Left kidney (tissue), 8 donors: Measurements from ENCODE around the gene FAM107A. TPM values are rescaled to one million over a fixed set of nuclear protein-coding genes. Genes with fewer than 3 reads are reported as not detected.
A peak's percentile ranks its signal among the peaks of the same experiment; 100 is the strongest.

Source experiments
- DNase-seq: peaks from one replicate; pipeline ENCODE4 v3.0.0-alpha.2; 2013
- long read RNA-seq, 8 donors: transcript quantifications; one replicate each; lab custom pipeline, GENCODE V29; 2026
- polyA plus RNA-seq: library from polyadenylated mRNA; unstranded; fragments of 120-200 nt; gene quantifications from one replicate; pipeline ENCODE4 v1.2.1, GENCODE V29; 2013; ENCODE audit not compliant: insufficient read length

The FAM107A gene
- 4.2 TPM for polyA plus RNA-seq
- long read RNA-seq, donor 1, partial matches to known transcripts, result 12 of 15 reads
- long read RNA-seq, donor 1, other reads (novel, unspliced or antisense), result 0 of 15 reads
- long read RNA-seq, donor 2, partial matches to known transcripts, result 0 of 1 reads
- long read RNA-seq, donor 2, other reads (novel, unspliced or antisense), result 0 of 1 reads
- long read RNA-seq, donor 3, partial matches to known transcripts, result 0 of 2 reads
- long read RNA-seq, donor 3, other reads (novel, unspliced or antisense), result 0 of 2 reads
- long read RNA-seq, donor 4, result 0 reads
- long read RNA-seq, donor 5, partial matches to known transcripts, result 0 of 1 reads
- long read RNA-seq, donor 5, other reads (novel, unspliced or antisense), result 0 of 1 reads
- long read RNA-seq, donor 6, partial matches to known transcripts, result 0 of 2 reads
- long read RNA-seq, donor 6, other reads (novel, unspliced or antisense), result 0 of 2 reads
- long read RNA-seq, donor 7, partial matches to known transcripts, result 0 of 4 reads
- long read RNA-seq, donor 7, other reads (novel, unspliced or antisense), result 0 of 4 reads
- long read RNA-seq, donor 8, partial matches to known transcripts, result 0 of 1 reads
- long read RNA-seq, donor 8, other reads (novel, unspliced or antisense), result 0 of 1 reads

DNA sequence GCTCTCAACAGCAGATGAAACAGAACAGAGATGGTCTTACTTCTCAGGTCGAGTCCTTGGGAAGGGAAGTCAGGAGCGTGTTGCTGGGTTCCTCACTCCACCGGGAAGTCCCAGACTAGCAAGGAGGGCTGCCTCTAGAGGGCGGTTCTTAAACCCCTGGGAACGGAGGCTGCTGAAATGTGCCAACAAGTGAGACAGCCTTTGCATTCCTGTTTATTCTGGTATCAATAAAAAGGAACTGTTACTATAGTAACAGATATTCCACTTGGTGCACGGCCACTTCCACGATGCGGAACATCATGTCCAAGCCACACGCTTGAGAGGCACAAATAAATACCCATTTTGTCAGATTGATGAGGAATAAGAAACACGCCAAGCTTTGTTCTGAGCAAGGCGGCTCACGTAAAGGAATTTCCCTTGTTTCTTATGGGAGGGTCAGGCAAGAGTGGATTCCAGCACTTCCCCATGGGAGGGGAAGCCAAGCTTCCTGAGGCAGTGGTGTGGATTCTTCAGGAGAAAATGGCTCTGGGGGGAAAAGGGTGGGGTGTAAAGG lies at the start of gene FAM107A:
Gene FAM107A (minus strand): TSS at position 123 of the 553 bp plus-strand sequence. CDS start 7,531 bp downstream, outside the sequence.
- no peak for DNase-seq

DNA sequence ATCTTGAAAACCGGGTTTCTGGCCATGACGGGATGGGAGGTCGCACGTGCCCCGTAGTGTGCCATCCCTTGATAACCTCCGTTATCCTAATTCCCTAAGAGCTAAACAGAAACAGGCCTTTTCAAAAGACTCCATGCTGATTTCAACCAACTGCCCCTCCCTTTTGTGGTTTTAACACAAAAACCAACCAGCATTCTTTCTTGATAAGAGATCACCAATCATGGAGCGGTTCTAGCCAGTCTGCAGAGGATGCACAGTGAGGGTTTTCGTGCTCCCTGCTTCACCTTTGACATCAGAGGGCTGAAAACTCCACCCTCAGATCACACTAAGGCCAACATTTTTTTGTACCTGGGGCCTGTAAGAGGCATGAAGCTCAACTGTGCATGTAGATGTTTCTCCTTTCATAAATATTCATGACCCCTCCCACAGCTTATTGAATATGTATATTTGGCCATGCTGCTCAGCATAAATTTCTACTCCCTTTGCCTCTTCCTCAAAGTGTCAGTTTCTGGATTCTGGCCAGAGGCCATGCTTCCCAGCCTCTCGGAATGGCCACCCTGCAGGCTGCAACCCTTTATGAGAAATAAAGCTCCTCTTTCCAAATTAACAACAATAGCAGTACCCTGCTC lies 48.1 kb upstream of the FAM107A start:
- DNase-seq, result no peak

GRCh38 chr3:58624550-58624949 lies 47.4 kb upstream of the FAM107A start:
- no peak for DNase-seq

DNA sequence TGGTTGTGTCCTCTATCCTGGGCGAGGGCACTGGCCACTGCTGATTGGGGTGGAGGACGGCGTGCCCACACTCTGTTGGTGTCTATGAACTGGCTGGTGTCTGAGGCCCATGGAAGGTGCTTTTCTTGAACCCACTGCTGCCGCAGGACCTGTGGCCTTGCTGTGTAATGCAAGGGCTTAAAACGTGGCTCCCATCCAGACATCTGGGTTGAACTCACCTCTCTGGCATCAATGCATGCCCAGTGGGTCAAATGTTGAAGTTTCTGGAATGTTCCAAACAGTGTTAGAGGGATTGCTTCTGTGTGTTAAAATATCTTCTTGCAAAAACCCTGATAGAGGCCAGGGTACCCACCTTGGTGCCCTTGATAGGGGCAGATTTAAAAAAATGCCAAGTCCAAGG lies 46.8 kb upstream of the FAM107A start:
- no peak for DNase-seq

DNA sequence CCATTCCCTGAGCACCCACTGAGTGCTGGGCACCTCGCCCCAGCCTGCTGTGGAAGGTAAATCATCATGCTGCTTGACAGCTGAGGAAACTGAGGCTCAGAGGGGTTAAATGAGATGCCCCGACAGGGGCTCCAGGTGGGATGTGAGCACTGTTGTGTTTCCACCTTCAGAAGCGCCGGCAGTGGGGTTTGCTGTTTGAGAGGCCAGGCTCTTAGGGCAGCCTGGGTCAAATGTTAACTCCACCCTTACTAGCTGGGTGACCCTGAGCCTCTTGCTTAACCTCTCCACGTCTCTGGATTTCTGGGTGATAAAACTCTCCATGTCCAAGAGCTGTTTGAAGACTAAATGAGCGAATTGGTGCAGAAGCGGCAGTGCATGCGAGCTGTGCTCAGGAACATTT lies 46.3 kb upstream of the FAM107A start:
- DNase-seq, result no peak

DNA sequence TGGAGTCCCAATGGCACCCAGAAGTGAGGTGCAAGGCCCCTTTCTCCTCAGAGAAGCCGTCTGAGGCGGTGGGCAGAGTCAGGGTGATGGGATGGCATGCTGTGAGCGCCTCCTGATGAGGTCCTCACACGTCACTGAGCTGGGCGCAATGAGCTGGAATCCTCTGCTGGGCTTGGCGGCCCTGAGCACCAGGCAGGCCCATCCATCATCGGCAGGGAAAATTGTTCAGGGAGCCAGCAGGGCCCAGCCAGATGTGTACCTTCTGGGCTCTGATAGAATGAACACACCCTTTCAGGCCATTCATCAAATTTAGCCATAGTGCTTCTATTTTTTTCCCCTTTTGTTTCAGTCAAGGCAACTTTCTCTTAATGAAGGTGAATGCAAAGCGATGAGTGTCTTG lies 45.7 kb upstream of the FAM107A start:
- DNase-seq, result no peak

GRCh38 chr3:58622436-58622835 lies 45.2 kb upstream of the FAM107A start:
- no peak for DNase-seq

GRCh38 chr3:58621086-58621830 lies 44.1 kb upstream of the FAM107A start:
- DNase-seq, result no peak

DNA sequence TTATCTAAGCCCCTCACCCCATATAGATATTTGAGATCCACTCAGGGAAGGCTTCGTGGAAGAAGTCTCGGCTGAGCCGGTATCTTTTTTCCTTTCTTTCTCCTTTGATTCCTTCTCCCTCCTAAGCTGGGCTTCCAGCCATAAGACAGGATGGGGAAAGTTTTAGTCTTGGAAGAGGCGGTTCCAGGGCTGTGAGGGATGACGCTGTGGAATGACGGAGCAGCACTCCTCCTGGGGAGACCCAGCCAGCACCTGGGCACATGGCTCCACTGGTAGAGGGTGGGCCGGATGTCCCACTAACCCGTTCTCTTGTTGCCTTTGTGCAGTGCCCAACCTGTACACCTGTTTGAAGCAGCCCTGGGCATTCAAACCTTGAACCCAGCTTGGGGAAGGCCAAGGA lies 43.2 kb upstream of the FAM107A start:
- no peak for DNase-seq

- DNase-seq, result peak; percentile 82
Observed at GRCh38 chr3:58617338-58617761, 40.2 kb upstream of the FAM107A start.

GRCh38 chr3:58613236-58614132 lies 36.3 kb upstream of the FAM107A start:
- no peak for DNase-seq

DNA sequence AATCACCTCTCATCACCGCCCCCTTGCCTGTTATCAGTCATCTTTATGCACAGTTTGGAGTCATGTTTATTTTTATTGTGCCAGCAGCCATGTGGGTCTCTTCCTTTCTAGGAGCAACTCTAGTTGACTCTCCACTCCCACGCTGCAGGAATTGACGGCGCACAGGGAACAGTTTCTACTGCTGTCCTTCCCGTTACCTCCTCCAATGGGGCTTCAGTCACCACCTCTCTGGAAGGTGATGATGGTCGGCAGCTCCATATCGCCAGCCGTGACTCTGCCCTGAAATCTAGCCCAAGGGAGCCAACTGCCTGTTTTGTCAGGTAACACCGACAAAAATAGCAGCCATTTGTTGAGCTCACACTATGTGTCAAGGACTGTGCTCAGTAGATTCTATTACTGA lies 35.6 kb upstream of the FAM107A start:
- no peak for DNase-seq

- no peak for DNase-seq
Observed at GRCh38 chr3:58609990-58610389, 32.8 kb upstream of the FAM107A start.

DNA sequence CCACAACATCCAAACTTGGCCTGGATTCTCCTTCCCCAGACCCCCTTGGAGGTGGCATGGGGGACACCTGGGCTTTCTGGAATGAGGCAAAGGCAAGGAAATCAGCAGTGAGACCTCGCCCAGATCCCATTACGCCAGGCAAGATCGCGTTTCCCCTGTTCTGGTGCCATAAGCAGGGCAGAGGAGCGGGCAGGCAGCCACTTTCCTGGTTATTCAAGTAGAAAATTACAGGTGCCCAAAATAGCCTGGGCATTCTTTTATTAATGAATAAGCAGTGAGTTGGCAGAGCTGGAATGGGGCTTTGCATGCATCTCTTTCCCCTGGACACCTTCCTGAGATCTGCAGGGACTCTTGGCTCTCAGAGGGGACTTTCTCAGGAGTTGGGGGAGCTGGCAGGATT lies 31.5 kb upstream of the FAM107A start:
- peak; percentile 64 for DNase-seq

- no peak for DNase-seq
Observed at GRCh38 chr3:58607816-58608215, 30.6 kb upstream of the FAM107A start.

- no peak for DNase-seq
Observed at GRCh38 chr3:58606693-58607092, 29.5 kb upstream of the FAM107A start.

DNA sequence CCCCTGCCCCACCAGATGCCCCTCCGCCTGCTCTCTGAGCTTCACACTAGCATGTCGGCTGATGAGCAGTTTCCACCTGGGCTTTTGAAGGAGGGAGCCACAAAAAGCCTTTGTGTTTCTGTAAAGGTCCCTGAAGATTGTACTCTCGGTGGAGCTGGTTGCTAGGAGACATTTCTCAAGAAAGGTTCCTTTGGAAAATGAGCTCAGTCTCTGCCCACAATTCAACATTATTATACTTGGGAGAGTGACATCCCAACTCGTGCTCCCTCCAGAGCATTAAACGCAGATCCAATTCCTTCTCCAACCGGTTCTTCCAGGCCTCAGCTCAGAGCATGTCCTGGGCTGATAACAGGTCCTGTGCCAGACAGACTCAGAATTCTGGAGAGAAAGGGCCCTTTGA lies 26.8 kb upstream of the FAM107A start:
- DNase-seq, result no peak

- DNase-seq, result no peak
Observed at GRCh38 chr3:58603606-58604005, 26.4 kb upstream of the FAM107A start.

GRCh38 chr3:58597770-58598310 lies 20.6 kb upstream of the FAM107A start:
- DNase-seq, result no peak

GRCh38 chr3:58596834-58597518 lies 19.8 kb upstream of the FAM107A start:
- no peak for DNase-seq
